Cardiac fibroblast (primary cell): ENCODE data around the gene SMCO1.
A peak's percentile ranks its signal among the peaks of the same experiment; 100 is the strongest.
"Not testable (repeated sequence)": the region's sequence is repeated elsewhere in the genome, so short reads cannot be mapped to it uniquely, and the experiment has no call there.

Experiments used
- DNase-seq, 2 donors: peaks; one replicate each; pipeline versions ENCODE4 v3.0.0 to v3.0.0-alpha.2; 2010; ENCODE audit warnings: low read depth in 2 of 2
- H3K4me3 ChIP-seq, 2 donors: replicated peaks in 1 of 2; 1 replicate in 1 of 2; 2 replicates in 1 of 2; pipeline ENCODE4 v1.5.1; 2011; ENCODE audit warnings: low read depth in 2 of 2, low read length in 2 of 2, mild to moderate bottlenecking in 2 of 2, moderate library complexity in 1 of 2
- CTCF ChIP-seq: IDR thresholded peaks from one replicate; pipeline ENCODE4 v1.5.1; 2011; ENCODE audit warnings: low read depth, mild to moderate bottlenecking, low read length, inconsistent platforms

Gene SMCO1

GRCh38 chr3:196524527-196524926 is 9.4 kb upstream of the SMCO1 start:
- peak; percentile 28 to 46 for DNase-seq
- H3K4me3 ChIP-seq = no peak overlapping the region
- peak; percentile 36 for TF ChIP-seq CTCF

- no peak overlapping the region for H3K4me3 ChIP-seq
- no peak for DNase-seq
- TF ChIP-seq CTCF = no peak
These were observed 8.7 kb upstream of the SMCO1 start for GRCh38 chr3:196523841-196524240.

GRCh38 chr3:196521291-196521690 is 6.1 kb upstream of the SMCO1 start:
- not testable (repeated sequence) for DNase-seq, H3K4me3 ChIP-seq

- H3K4me3 ChIP-seq = no peak overlapping the region
- DNase-seq = no peak
- no peak for TF ChIP-seq CTCF
These were observed 4.6 kb upstream of the SMCO1 start for GRCh38 chr3:196519718-196520082.

- TF ChIP-seq CTCF = peak; percentile 61
- DNase-seq = peak; percentile 85 to 93
- H3K4me3 ChIP-seq = no peak overlapping the region
These were observed 4.0 kb upstream of the SMCO1 start for GRCh38 chr3:196518966-196519717.

- H3K4me3 ChIP-seq = no peak overlapping the region
- DNase-seq = peak in 1 of 2 donors; percentile 39
- no peak for TF ChIP-seq CTCF
These were observed 2.8 kb upstream of the SMCO1 start for GRCh38 chr3:196517919-196518318.

GRCh38 chr3:196517162-196517800 is 2.1 kb upstream of the SMCO1 start:
- no peak overlapping the region for H3K4me3 ChIP-seq
- TF ChIP-seq CTCF = no peak
- no peak for DNase-seq
